ENCODE results near the gene RAD51D.

DNA sequence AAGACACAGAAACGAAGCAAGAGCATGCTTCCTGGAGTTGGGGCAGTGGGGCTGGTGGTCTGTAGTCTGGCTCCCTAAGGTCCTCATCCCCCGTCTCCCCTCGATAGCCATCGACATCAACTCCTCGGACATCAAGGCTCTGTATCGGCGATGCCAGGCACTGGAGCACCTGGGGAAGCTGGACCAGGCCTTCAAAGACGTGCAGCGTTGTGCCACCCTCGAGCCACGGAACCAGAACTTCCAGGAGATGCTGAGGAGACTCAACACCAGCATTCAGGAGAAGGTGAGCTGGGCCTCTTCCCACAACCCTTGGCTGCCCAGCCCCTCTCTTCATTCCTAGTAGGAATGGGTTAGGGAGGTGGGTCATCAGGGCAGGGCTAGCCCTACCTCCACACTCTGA is 30.3 kb upstream of the RAD51D start:
- TF ChIP-seq, protein P1, sequence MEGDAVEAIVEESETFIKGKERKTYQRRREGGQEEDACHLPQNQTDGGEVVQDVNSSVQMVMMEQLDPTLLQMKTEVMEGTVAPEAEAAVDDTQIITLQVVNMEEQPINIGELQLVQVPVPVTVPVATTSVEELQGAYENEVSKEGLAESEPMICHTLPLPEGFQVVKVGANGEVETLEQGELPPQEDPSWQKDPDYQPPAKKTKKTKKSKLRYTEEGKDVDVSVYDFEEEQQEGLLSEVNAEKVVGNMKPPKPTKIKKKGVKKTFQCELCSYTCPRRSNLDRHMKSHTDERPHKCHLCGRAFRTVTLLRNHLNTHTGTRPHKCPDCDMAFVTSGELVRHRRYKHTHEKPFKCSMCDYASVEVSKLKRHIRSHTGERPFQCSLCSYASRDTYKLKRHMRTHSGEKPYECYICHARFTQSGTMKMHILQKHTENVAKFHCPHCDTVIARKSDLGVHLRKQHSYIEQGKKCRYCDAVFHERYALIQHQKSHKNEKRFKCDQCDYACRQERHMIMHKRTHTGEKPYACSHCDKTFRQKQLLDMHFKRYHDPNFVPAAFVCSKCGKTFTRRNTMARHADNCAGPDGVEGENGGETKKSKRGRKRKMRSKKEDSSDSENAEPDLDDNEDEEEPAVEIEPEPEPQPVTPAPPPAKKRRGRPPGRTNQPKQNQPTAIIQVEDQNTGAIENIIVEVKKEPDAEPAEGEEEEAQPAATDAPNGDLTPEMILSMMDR (IDR thresholded peaks at IDR 0.05; ENCODE audit: extremely low read depth in 1 of 2, insufficient read depth in 1 of 2, low read depth in 1 of 2, low read length in 2 of 2): no peak
- TF ChIP-seq POLR2A (IDR thresholded peaks at IDR 0.05; ENCODE audit: low read depth, low read length): no peak
- no peak for TF ChIP-seq POLR2AphosphoS5 (IDR thresholded peaks at IDR 0.05; ENCODE audit: insufficient read depth, low read depth, low read length)
- TF ChIP-seq, protein P2, sequence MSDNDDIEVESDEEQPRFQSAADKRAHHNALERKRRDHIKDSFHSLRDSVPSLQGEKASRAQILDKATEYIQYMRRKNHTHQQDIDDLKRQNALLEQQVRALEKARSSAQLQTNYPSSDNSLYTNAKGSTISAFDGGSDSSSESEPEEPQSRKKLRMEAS (IDR thresholded peaks at IDR 0.05; ENCODE audit: insufficient read depth, insufficient read length): no peak
- no peak for TF ChIP-seq EZH2 (IDR thresholded peaks at IDR 0.05; ENCODE audit: borderline replicate concordance, low read depth, low read length, severe bottlenecking)
- no peak for TF ChIP-seq JUN (IDR thresholded peaks at IDR 0.05; ENCODE audit: borderline replicate concordance, insufficient read depth, insufficient read length, low read depth)
- no peak for TF ChIP-seq MYC (IDR thresholded peaks at IDR 0.05; ENCODE audit: low read depth, low read length)
- TF ChIP-seq FOS (IDR thresholded peaks at IDR 0.05; ENCODE audit: borderline replicate concordance, insufficient read depth, low read length): no peak

Measured in endothelial cell of umbilical vein (primary cell).